IMR-90 (cell line): ENCODE results near the gene SRBD1. TPM values are rescaled to one million over a fixed set of nuclear protein-coding genes. Genes with fewer than 3 reads are reported as not detected.

Experiments used
- ATAC-seq: fragments of 200-7000 bp; cut with Tn5 transposase; 2 replicates; pipeline ENCODE4 v1.9.1; 2020; ENCODE audit warnings: low read depth, mild to moderate bottlenecking, moderate library complexity
- BruUV-seq: library from RNA; stranded (reverse); fragments of 400-500 nt; replicated peaks from 2 replicates; lab custom pipeline; 2021; lab: Mats Ljungman, UMichigan
- CTCF ChIA-PET: fragments of 300-600 bp; formaldehyde crosslinking; extraction: SDS; loops from one replicate; lab custom pipeline; 2021; ENCODE audit warnings: antibody characterized with exemption; lab: Yijun Ruan, JAX
- POLR2A ChIA-PET: fragments of 300-600 bp; sonication (Branson Sonifier 250); formaldehyde crosslinking; loops from one replicate; lab custom pipeline; 2022; ENCODE audit warnings: antibody characterized with exemption; ENCODE audit not compliant: unreplicated experiment; lab: Charles Lee
- DNase-seq: peaks from one replicate; pipeline ENCODE4 v3.0.0; 2013
- H2AFZ ChIP-seq: replicated peaks from 2 replicates; pipeline ENCODE3; 2013; ENCODE audit warnings: low read length, mild to moderate bottlenecking; ENCODE audit not compliant: poor library complexity
- H2AK5ac ChIP-seq: 2 replicates; pipeline ENCODE4 v1.6.1; 2013; ENCODE audit warnings: low read depth, low read length, inconsistent platforms
- H2AK9ac ChIP-seq: replicated peaks from 2 replicates; pipeline ENCODE3; 2013; ENCODE audit warnings: mild to moderate bottlenecking, low read depth, low read length, moderate library complexity; ENCODE audit not compliant: poor library complexity
- H2BK120ac ChIP-seq: 2 replicates; pipeline ENCODE4 v1.6.1; 2013; ENCODE audit warnings: low read depth, low read length, inconsistent platforms
- H2BK15ac ChIP-seq: 3 replicates; pipeline ENCODE4 v1.6.1; 2013; ENCODE audit warnings: low read depth, low read length, inconsistent platforms
- H2BK20ac ChIP-seq: 2 replicates; pipeline ENCODE4 v1.6.1; 2013; ENCODE audit warnings: low read depth, mild to moderate bottlenecking, inconsistent platforms, low read length, moderate library complexity
- H2BK5ac ChIP-seq: 2 replicates; pipeline ENCODE4 v1.6.1; 2013; ENCODE audit warnings: mild to moderate bottlenecking, low read depth, low read length, inconsistent platforms; ENCODE audit not compliant: poor library complexity, severe bottlenecking
- H3K14ac ChIP-seq: replicated peaks from 2 replicates; pipeline ENCODE4 v1.6.1; 2013; ENCODE audit warnings: low read depth, low read length, inconsistent platforms
- H3K18ac ChIP-seq: 2 replicates; pipeline ENCODE4 v1.6.1; 2013; ENCODE audit warnings: low read depth, low read length, control low read depth
- H3K23ac ChIP-seq: 2 replicates; pipeline ENCODE4 v1.6.1; 2013; ENCODE audit warnings: low read depth, low read length, inconsistent platforms
- H3K27ac ChIP-seq: 2 replicates; pipeline ENCODE4 v1.5.1; 2013; ENCODE audit warnings: mild to moderate bottlenecking, control low read depth, low read length; ENCODE audit not compliant: insufficient read depth
- H3K27me3 ChIP-seq: 2 replicates; pipeline ENCODE4 v1.6.1; 2013; ENCODE audit warnings: low read length; ENCODE audit not compliant: control insufficient read depth, insufficient read depth
- H3K36me3 ChIP-seq: 2 replicates; pipeline ENCODE4 v1.6.1; 2013; ENCODE audit warnings: low read length, mixed read lengths; ENCODE audit not compliant: control insufficient read depth, insufficient read depth
- H3K4ac ChIP-seq: 2 replicates; pipeline ENCODE4 v1.6.1; 2013; ENCODE audit warnings: low read depth, low read length, inconsistent platforms
- H3K4me1 ChIP-seq: 2 replicates; pipeline ENCODE4 v1.6.1; 2013; ENCODE audit warnings: low read length, mixed read lengths; ENCODE audit not compliant: control insufficient read depth, insufficient read depth
- H3K4me2 ChIP-seq: 2 replicates; pipeline ENCODE4 v1.6.1; 2013; ENCODE audit warnings: low read depth, mild to moderate bottlenecking, control low read depth, low read length, moderate library complexity
- H3K4me3 ChIP-seq: 2 replicates; pipeline ENCODE4 v1.5.1; 2013; ENCODE audit warnings: low read depth, mild to moderate bottlenecking, control low read depth, low read length, moderate library complexity; ENCODE audit not compliant: insufficient read depth
- H3K56ac ChIP-seq: 2 replicates; pipeline ENCODE4 v1.6.1; 2013; ENCODE audit warnings: low read length, inconsistent platforms; ENCODE audit not compliant: insufficient read depth; ENCODE audit errors: extremely low read depth
- H3K79me1 ChIP-seq, 2 experiments: 2 replicates each; pipeline ENCODE4 v1.6.1; 2013; ENCODE audit warnings: low read length in 2 of 2, inconsistent platforms in 1 of 2, low read depth in 1 of 2
- H3K9ac ChIP-seq: 2 replicates; pipeline ENCODE4 v1.6.1; 2013; ENCODE audit warnings: low read depth, low read length, control low read depth
- H3K9me1 ChIP-seq: 2 replicates; pipeline ENCODE4 v1.6.1; 2013; ENCODE audit warnings: low read length, inconsistent platforms; ENCODE audit not compliant: insufficient read depth
- H3K9me3 ChIP-seq: 2 replicates; pipeline ENCODE4 v1.6.1; 2013; ENCODE audit warnings: low read length; ENCODE audit not compliant: control insufficient read depth, insufficient read depth
- H4K20me1 ChIP-seq: 2 replicates; pipeline ENCODE4 v1.6.1; 2013; ENCODE audit warnings: low read length, inconsistent platforms; ENCODE audit not compliant: insufficient read depth
- H4K5ac ChIP-seq: 2 replicates; pipeline ENCODE4 v1.6.1; 2013; ENCODE audit warnings: mild to moderate bottlenecking, low read depth, low read length, control low read depth
- H4K8ac ChIP-seq, 2 experiments: 2 replicates each; pipeline ENCODE4 v1.6.1; 2013; ENCODE audit warnings: low read depth in 2 of 2, low read length in 2 of 2, control low read depth in 1 of 2, inconsistent platforms in 1 of 2
- H4K91ac ChIP-seq: 2 replicates; pipeline ENCODE4 v1.6.1; 2013; ENCODE audit warnings: low read depth, low read length, inconsistent platforms; ENCODE audit not compliant: insufficient read depth
- BHLHE40 ChIP-seq: fragments of 150-350 bp; IDR thresholded peaks from 2 replicates; pipeline ENCODE4 v1.6.1; 2016; ENCODE audit warnings: mild to moderate bottlenecking, low read depth, low read length
- CEBPB ChIP-seq: IDR thresholded peaks from 2 replicates; pipeline ENCODE4 v1.6.1; 2012; ENCODE audit warnings: low read depth, low read length, improper control_type of control experiment
- CHD1 ChIP-seq: IDR thresholded peaks from 2 replicates; pipeline ENCODE4 v1.6.1; 2012; ENCODE audit warnings: low read depth, low read length, improper control_type of control experiment
- FOS ChIP-seq: fragments of 150-350 bp; IDR thresholded peaks from 2 replicates; pipeline ENCODE4 v1.6.1; 2016; ENCODE audit warnings: low read depth, low read length
- MAFK ChIP-seq: IDR thresholded peaks from 2 replicates; pipeline ENCODE4 v1.6.1; 2012; ENCODE audit warnings: low read depth, low read length, improper control_type of control experiment
- MAZ ChIP-seq: IDR thresholded peaks from 2 replicates; pipeline ENCODE4 v1.6.1; 2012; ENCODE audit warnings: low read depth, mild to moderate bottlenecking, low read length, improper control_type of control experiment, moderate library complexity, borderline replicate concordance
- MXI1 ChIP-seq: IDR thresholded peaks from 2 replicates; pipeline ENCODE4 v1.6.1; 2012; ENCODE audit warnings: low read depth, mild to moderate bottlenecking, low read length, moderate library complexity, borderline replicate concordance
- NFE2L2 ChIP-seq: fragments of 150-350 bp; IDR thresholded peaks from 2 replicates; pipeline ENCODE4 v1.6.1; 2016; ENCODE audit warnings: low read depth, mild to moderate bottlenecking, low read length
- POLR2A ChIP-seq: IDR thresholded peaks from 2 replicates; pipeline ENCODE4 v1.6.1; 2012; ENCODE audit warnings: mild to moderate bottlenecking, low read depth, low read length
- RAD21 ChIP-seq: IDR thresholded peaks from 2 replicates; pipeline ENCODE4 v1.6.1; 2012; ENCODE audit warnings: low read length, improper control_type of control experiment
- RCOR1 ChIP-seq: IDR thresholded peaks from 2 replicates; pipeline ENCODE4 v1.6.1; 2012; ENCODE audit warnings: mild to moderate bottlenecking, low read length, improper control_type of control experiment; ENCODE audit not compliant: insufficient replicate concordance
- RFX5 ChIP-seq: IDR thresholded peaks from 2 replicates; pipeline ENCODE4 v1.8.0; 2012; ENCODE audit warnings: low read depth, mild to moderate bottlenecking, low read length, moderate library complexity
- SMC3 ChIP-seq: fragments of 150-350 bp; IDR thresholded peaks from 2 replicates; pipeline ENCODE4 v1.6.1; 2016; ENCODE audit warnings: low read depth, mild to moderate bottlenecking, antibody characterized with exemption, low read length, moderate library complexity
- WGBS, 2 experiments: methylation state at CpG; one replicate each; pipeline versions ENCODE4 v1.1.5 to v1.1.7; 2013; ENCODE audit warnings: missing lambda C conversion rate in 2 of 2; ENCODE audit not compliant: insufficient read length in 1 of 2; ENCODE audit errors: extremely low coverage in 2 of 2; 5-methylcytosine and 5-hydroxymethylcytosine counted together
- dilution Hi-C: fragments of 300-500 bp; cut with HindIII; formaldehyde crosslinking; loops from one replicate; pipeline ENCODE4 v1.14.3; 2018; ENCODE audit warnings: low sequenced_read_pairs; ENCODE audit not compliant: unreplicated experiment
- in situ Hi-C: fragments of 300-500 bp; cut with MboI; formaldehyde crosslinking; loops from 3 replicates; pipeline ENCODE4 v1.14.3; 2019; ENCODE audit warnings: low sequenced_read_pairs, inconsistent platforms, mixed read lengths
- intact Hi-C: fragments of 100-400 bp; cut with micrococcal nuclease; formaldehyde crosslinking; loops from 2 replicates; pipeline ENCODE4 v1.10.0; 2022
- polyA plus RNA-seq, 3 experiments: library from polyadenylated mRNA; depleted of rRNA; stranded (reverse); fragments of >200 nt; gene quantifications; 2 replicates each; pipeline ENCODE4 v1.2.3, GENCODE V29; 2012; ENCODE audit warnings: low replicate concordance in 1 of 3
- total RNA-seq: library from RNA; depleted of rRNA; stranded (reverse); fragments of >200 nt; gene quantifications from 2 replicates; pipeline ENCODE4 v1.2.3, GENCODE V29; 2012
- TF ChIP-seq, protein P1 (sequence below): conservative IDR thresholded peaks from 2 replicates; pipeline ENCODE4 v1.5.1; 2012; ENCODE audit warnings: mild to moderate bottlenecking, low read depth, low read length, improper control_type of control experiment
- TF ChIP-seq, protein P2 (sequence below): fragments of 150-350 bp; IDR thresholded peaks from 2 replicates; pipeline ENCODE4 v1.6.1; 2016; ENCODE audit warnings: low read depth, mild to moderate bottlenecking, low read length, moderate library complexity, borderline replicate concordance

Gene SRBD1
- total and polyA plus RNA-seq, 2 of the 4 experiments (the other 2 are of a cell fraction), result 3.5 to 14.7 TPM

DNA sequence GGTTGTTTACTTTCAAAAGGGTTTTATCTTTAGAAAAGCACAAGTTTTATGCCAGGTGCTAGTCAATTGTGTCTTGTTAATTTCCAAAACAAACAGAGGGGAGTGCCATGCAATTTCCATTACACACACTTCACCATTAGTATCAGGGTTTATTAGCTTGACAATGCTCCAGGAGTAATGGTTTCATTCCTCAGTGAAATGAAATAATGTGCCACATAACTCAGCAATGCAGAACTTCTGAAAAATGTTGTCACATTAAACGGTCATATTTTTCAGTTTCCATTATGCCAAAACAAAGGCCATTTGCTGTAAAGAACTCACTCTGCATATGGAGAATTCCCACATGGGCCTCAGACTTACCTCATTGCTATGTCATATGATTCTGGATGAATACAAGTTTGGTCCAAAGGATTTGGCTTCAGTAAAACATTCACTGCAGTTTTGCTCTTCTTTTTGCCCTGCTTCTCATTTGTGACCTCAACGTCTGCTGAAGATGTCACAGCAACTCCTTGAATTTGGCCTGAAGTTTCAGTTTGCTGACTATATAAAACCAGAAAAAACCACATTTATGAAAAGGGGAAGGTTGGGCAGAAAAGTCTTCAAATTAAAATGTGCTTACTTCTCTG is 198.2 kb downstream of the SRBD1 start:
- Histone ChIP-seq H3K4me1 (peaks cover 5% of the 10 kb centered on the region), H2BK15ac (no peak overlapping the region), H3K27ac (peak overlapping the region; percentile 46; the same call in 1 of the 2 replicates), H2BK120ac (no peak overlapping the region), H3K4me2 (no peak overlapping the region), H3K4me3 (no peak overlapping the region), H3K27me3 (no peaks in the 10 kb centered on the region), H3K56ac (no peak overlapping the region), H2BK20ac (no peak overlapping the region), H3K79me1 (no peaks in the 10 kb centered on the region), H2AK9ac (no peak overlapping the region), H4K8ac (no peak overlapping the region), H3K9ac (no peak overlapping the region), H3K14ac (no peak overlapping the region), H3K23ac (0 out of 2 replicates have a peak overlapping the region, but pooled peaks have one; percentile 4), H4K5ac (no peak overlapping the region; the same call in 1 of the 2 replicates), H2AFZ (no peak overlapping the region), H3K4ac (no peak overlapping the region), H3K9me3 (no peaks in the 10 kb centered on the region), H3K18ac (no peak overlapping the region), H3K36me3 (no peaks in the 10 kb centered on the region), H4K20me1 (no peaks in the 10 kb centered on the region), H4K91ac (no peak overlapping the region), H2BK5ac (no peak overlapping the region), H2AK5ac (no peak overlapping the region), H3K9me1 (no peaks in the 10 kb centered on the region)
- no CpG with 5 or more reads among the region's 2 CpGs for WGBS, 2 experiments
- intact Hi-C loops, result no loop called here
- no TSS peak for BruUV-seq
- DNase-seq (peak; percentile 27), ATAC-seq (peak; percentile 17; the same call in 1 of the 2 replicates)
- ChIA-PET POLR2A (interaction anchor here (0.6 kb wide), 1 partner anchor 75 kb away, joined by 3 read pairs; no protein-coding TSS in a partner anchor), CTCF (interaction anchor here (1.2 kb wide), 2 partner anchors 14 to 23 kb away, joined by 3 to 4 read pairs; no protein-coding TSS in a partner anchor)
- dilution Hi-C loops, result no loop called here
- no peak for TF ChIP-seq POLR2A
- TF ChIP-seq RCOR1, result no peak
- TF ChIP-seq, protein P1, sequence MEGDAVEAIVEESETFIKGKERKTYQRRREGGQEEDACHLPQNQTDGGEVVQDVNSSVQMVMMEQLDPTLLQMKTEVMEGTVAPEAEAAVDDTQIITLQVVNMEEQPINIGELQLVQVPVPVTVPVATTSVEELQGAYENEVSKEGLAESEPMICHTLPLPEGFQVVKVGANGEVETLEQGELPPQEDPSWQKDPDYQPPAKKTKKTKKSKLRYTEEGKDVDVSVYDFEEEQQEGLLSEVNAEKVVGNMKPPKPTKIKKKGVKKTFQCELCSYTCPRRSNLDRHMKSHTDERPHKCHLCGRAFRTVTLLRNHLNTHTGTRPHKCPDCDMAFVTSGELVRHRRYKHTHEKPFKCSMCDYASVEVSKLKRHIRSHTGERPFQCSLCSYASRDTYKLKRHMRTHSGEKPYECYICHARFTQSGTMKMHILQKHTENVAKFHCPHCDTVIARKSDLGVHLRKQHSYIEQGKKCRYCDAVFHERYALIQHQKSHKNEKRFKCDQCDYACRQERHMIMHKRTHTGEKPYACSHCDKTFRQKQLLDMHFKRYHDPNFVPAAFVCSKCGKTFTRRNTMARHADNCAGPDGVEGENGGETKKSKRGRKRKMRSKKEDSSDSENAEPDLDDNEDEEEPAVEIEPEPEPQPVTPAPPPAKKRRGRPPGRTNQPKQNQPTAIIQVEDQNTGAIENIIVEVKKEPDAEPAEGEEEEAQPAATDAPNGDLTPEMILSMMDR, result no peak
- TF ChIP-seq FOS, result no peak
- no peak for TF ChIP-seq NFE2L2
- TF ChIP-seq BHLHE40, result no peak
- TF ChIP-seq MAZ, result no peak
- no peak for TF ChIP-seq RAD21
- TF ChIP-seq SMC3, result no peak
- TF ChIP-seq MAFK, result no peak
- TF ChIP-seq CHD1, result no peak
- TF ChIP-seq, protein P2, sequence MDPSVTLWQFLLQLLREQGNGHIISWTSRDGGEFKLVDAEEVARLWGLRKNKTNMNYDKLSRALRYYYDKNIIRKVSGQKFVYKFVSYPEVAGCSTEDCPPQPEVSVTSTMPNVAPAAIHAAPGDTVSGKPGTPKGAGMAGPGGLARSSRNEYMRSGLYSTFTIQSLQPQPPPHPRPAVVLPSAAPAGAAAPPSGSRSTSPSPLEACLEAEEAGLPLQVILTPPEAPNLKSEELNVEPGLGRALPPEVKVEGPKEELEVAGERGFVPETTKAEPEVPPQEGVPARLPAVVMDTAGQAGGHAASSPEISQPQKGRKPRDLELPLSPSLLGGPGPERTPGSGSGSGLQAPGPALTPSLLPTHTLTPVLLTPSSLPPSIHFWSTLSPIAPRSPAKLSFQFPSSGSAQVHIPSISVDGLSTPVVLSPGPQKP, result no peak
- no peak for TF ChIP-seq MXI1
- no peak for TF ChIP-seq RFX5
- TF ChIP-seq CEBPB, result no peak
- in situ Hi-C loops, result no loop called here
